Adipose tissue (tissue), 3 donors: ENCODE data around the gene RSAD1. TPM values are rescaled to one million over a fixed set of nuclear protein-coding genes. Genes with fewer than 3 reads are reported as not detected.

Experiments
- H3K27ac ChIP-seq: one replicate; pipeline ENCODE4 v1.5.1; 2013; ENCODE audit warnings: low read depth, low read length
- WGBS, 3 donors: extraction: QIAGEN DNeasy Blood & Tissue Kit; methylation state at CpG; one replicate each; pipeline ENCODE4 v1.1.7; 2013; 5-methylcytosine and 5-hydroxymethylcytosine counted together
- polyA plus RNA-seq, 3 donors: library from polyadenylated mRNA; stranded (reverse); fragments of 200-250 nt; gene quantifications; one replicate each; pipeline ENCODE4 v1.2.3, GENCODE V29; 2013
- donor health status: healthy with polysubstance abuse.
- donor health status: Bipolar disorder and iron deficiency.
- donor health status: healthy.

Gene RSAD1
- polyA plus RNA-seq, 3 donors = 21.9 to 27.9 (median 25.9) TPM

DNA sequence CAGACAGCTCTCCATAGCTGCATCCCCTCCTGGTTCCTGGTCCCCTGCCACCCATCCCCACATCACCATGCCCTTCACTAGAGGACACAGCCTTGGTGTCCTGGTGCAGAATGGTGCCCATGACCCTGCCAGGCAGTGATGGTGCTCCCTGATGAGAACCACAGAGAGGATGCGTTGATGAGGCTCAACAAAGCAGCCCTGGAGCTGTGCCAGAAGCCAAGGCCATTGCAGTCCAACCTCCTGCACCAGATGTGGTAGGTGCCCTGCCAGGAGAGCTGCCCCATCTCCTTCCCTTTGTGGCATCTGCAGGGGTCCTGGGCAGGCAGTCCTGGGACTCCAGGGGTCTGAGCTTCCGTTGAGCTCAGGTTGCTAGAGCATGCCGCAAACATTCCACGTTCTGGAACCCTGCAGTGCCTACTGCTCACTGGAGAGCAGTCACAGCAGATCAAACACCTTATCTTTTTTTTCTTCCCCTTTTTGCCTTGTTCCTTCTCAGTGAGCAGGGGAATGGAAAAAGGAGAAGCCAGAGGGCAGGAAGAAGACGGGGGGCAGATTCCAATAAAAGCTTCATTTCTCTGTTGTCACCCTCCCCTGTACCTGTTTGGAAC, 48.6 kb downstream of the RSAD1 start:
- WGBS, 3 donors = 48 to 56% (median 51%) methylated on average over 5 of the region's 5 CpGs
- no peak overlapping the region for H3K27ac ChIP-seq

DNA sequence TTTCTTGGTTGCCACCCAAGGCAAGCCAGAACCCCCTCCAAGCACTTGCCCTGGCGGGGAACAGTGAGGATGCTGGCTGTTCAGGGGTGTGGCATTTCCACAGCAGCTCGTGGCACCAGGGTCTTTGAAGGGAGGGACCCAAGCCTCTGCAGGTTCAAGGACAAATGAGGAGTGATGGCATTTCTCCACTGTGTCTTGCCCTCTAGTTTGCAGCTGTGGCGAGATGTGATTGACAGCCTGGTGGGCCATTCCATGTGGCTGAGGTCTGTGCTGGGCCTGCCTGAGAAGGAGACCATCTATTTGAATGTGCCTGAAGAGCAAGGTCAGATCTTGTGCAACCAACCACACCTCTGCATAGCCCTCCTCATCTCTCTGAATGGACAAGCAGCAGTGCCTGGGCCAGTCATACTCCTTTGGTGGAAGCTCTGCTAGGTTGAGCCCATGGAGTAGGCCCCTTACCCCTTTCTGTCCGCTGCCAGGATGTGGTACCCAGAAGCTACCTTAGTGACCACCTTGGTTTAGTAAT, 49.4 kb downstream of the RSAD1 start:
- 48 to 87% (median 76%) methylated on average over 4 of the region's 4 CpGs for WGBS, 3 donors
- no peak overlapping the region for H3K27ac ChIP-seq

DNA sequence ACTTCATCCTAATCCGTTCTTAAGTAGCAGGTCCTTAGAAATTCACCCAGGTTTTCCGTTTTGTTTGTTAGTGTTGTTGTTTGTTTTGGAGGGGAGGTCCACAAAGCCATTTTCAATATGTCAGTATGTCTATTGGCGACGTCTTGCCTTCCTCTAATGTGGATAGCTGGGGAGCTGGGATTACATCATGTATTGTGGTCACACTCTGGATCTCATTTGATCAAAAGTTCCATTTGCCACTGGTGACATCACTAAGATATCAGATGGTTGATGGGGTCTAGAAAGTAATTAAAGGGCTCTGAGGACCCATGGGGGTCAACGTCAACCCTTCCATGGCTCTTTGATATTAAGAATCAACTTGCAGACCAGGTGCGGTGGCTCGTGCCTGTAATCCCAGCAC, 51.2 kb downstream of the RSAD1 start:
- H3K27ac ChIP-seq = no peak overlapping the region
- WGBS, 3 donors = 85 to 93% (median 85%) methylated on average over 7 of the region's 7 CpGs

DNA sequence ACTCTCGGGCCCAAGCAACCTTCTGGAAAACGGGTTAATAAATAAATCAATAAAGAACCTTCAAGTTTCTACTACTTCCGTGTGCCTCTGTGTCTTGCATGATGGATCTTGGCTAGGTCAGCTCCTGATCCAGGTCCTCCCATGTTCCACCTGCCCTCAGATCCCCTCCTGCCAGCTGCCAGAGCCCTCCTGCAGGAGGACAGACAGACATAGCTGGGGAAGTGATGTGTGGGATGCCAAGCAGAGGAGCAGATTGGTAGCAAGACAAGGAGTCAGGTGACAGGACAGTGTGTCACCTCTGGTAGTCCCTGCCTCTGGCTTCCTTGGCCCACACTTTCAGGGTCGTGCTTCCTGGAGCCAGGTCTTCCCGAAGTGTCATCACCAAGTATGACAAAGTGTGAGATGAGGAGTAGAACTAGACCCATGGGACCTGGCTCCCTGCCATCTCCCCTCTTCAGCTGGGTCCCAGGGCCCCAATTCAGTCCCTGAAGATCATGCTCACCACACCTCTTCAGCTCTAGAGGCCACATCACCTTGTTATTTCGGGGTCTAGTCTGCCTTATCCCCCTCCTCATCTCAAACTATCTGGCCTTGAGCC, 52.9 kb downstream of the RSAD1 start:
- no peak overlapping the region for H3K27ac ChIP-seq
- 33 to 55% (median 54%) methylated on average over 6 of the region's 6 CpGs for WGBS, 3 donors

DNA sequence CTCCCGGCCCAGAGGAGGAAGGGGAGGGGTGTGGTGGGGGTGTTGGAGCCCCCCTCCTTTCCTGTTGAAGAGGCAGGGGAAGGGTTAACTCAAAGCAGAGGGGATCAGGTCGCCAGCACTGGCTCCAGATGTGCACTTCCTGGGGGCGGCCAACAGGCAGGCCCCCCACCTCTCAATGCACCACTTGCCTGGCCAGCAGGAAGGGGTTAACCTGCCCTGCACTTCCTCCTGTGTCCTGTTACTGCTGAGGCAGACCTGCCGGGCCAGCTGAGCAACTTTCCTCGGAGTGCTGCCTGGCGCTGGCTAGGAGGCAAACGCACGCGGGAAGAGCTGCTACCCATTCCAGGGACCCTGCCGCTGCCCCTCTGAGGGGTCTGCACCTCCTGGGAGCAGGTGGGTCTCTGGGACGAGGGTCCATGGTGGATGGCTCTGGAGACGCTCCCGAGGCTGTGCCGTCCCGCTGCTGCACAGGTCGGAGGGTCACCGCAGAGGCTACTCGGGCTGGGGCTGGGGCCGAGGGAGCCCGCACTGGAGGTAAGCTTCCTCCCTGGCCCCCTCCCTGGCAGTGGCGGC, 53.9 kb downstream of the RSAD1 start, which contains the start of gene EPN3:
Gene EPN3 (plus strand): TSS at position 284 of the 573 bp plus-strand sequence. CDS start 3,822 bp downstream, outside the sequence.
- H3K27ac ChIP-seq = no peak within 1 kb of the TSS
- 1 to 5% (median 3%) methylated on average over 19 to 21 of the region's 21 CpGs for WGBS, 3 donors

DNA sequence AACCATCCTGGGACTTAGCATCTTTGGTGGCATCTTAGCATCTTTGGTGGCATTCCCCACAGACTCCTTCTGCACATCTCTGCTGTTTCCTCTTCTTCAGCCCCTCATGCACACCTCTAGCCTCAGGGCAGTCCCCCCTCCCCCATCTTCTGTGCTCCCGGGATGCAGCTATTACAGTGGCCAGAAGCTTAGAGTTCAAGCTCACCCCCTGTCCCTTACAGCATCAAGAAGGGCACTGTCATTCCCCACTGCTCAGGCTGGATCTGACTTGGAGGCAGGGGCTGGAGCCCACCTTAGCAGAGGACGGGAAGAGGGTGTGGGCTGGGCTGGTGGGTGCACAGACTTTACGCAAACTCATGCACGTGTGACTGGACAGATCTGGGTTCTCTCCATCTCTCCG, 54.5 kb downstream of the RSAD1 start:
- WGBS, 3 donors = 4 to 17% (median 16%) methylated on average over 5 of the region's 5 CpGs
- no peak overlapping the region for H3K27ac ChIP-seq

DNA sequence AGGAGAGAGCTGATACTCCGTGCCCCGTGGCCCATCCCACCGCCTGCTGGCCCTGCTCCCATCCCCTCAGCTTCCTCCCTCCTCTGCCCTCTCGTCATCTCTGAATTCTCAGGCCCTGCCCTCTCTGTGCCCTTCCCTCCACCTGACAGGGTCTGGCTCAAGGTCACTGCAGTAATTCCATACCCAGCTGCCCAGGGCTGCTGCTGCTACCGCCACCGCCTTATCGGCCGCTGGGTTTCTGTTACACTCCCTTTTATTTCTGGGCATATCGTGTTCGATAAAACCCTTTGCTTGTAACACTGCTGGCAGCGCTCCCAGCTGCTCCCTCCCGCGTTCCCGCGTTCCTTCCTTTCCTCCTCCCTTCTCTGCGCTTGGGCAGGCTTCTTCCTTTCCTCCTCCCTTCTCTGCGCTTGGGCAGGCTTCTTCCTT, 55.1 kb downstream of the RSAD1 start:
- 1 to 3% (median 1%) methylated on average over 13 to 17 of the region's 17 CpGs for WGBS, 3 donors
- no peak overlapping the region for H3K27ac ChIP-seq

DNA sequence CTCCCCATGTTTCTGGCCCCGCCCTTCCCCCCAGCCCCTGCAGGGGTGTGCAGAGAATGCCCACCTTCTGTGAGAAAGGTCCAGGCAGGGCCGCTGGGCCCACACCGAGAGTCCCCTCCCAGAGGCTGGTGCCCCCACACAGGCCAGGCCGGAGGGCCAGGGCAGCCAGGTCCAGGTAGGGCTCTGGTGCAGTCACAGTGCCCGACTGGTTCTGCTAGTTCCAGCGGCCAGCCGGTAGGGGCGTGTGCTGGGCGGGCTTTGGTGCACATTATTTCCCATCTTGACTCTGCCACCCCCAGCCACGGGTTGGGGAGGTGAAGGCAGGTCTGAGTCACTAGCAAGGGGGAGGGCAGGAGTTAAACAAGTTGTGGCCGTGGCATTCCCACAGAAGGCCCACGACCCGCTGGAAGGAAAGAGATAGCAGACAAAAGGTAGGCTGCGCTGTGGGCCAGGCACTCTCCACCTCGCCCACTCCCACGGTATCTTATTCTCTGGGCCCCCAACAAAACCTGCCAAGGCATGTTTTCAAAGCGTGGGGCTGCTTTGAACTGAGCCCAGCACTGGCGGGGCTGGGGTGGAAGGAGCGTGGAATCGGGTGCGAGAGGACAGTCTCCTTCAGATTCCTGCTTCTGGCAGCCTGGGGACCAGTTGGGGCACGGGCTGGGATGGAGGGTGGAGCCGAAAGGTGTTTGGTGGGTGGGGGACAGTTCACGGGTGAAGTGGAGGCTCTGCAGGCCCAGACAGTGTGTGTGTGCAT, 55.7 kb downstream of the RSAD1 start:
- 22 to 62% (median 56%) methylated on average over 24 of the region's 24 CpGs for WGBS, 3 donors
- H3K27ac ChIP-seq = no peak overlapping the region

DNA sequence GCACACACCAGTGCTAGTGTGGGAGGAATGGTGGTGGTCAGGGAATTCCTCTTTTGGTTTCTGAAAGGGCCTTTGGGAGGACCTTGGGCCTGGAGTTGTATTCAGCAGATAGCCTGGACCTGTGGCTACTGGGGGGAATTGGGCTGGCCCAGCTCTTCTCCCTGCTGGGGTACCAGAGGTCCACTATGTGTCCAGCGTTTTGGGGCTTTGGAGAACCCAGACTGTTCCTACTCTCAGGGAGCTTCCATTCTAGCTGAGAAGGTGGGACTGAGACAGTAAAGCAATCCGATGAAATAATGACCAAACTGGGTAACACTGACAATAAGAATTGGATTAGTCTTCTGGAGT, 56.3 kb downstream of the RSAD1 start:
- 75 to 87% (median 84%) methylated on average over 2 of the region's 2 CpGs for WGBS, 3 donors
- no peak overlapping the region for H3K27ac ChIP-seq

DNA sequence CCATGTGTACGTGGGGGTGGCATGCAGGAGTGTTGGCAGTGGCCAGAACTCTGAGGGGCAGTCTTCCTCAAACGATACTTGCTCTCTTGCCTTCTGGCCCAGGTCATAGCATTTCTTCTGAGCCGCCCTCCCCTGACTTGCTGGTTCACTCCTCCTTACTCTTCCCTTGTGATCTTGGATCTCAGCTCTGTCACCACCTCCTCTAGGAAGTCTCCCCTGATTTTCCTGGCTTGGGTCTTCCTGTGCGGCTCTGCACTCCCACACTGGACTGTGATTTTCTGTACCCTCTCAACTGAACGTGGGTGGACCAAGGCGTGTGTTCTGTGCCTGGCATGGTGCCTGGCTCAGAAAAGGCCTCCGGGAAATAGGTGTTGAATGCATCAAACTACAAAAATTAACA, 56.7 kb downstream of the RSAD1 start:
- 56 to 83% (median 75%) methylated on average over 7 of the region's 7 CpGs for WGBS, 3 donors
- H3K27ac ChIP-seq = no peak overlapping the region

Other genes starting within 250 kb of the RSAD1 start
- 1 to 10 TPM in 1 of 3 donors, under 1 TPM in 1, not detected in 1; 0.59 to 1.4 TPM for gene TMEM92, start 204.4 kb upstream of the RSAD1 start, polyA plus RNA-seq
- 10 to 100 TPM in 1 of 3 donors, 1 to 10 TPM in 2; 7.9 to 11.6 (median 9.0) TPM for gene XYLT2, start 132.7 kb upstream of the RSAD1 start, polyA plus RNA-seq
- gene MRPL27, start 105.7 kb upstream of the RSAD1 start, polyA plus RNA-seq = 100 to 1,000 TPM in 1 of 3 donors, 10 to 100 TPM in 2; 68.8 to 105 (median 99.8) TPM
- under 1 TPM; 0.16 to 0.25 (median 0.22) TPM for gene EME1, start 105.6 kb upstream of the RSAD1 start, polyA plus RNA-seq
- 10 to 100 TPM; 57.1 to 74.7 (median 63.1) TPM for gene LRRC59, start 81.3 kb upstream of the RSAD1 start, polyA plus RNA-seq
- gene ACSF2, start 52.6 kb upstream of the RSAD1 start, polyA plus RNA-seq = 100 to 1,000 TPM in 1 of 3 donors, 10 to 100 TPM in 2; 15.6 to 103 (median 46.8) TPM
- 1 to 10 TPM in 1 of 3 donors, under 1 TPM in 1, not detected in 1; 0.54 to 5.6 TPM for gene CHAD, start 10.0 kb upstream of the RSAD1 start, polyA plus RNA-seq
- under 1 TPM; 0.09 to 0.34 (median 0.18) TPM for gene MYCBPAP, start 29.6 kb downstream of the RSAD1 start, polyA plus RNA-seq
- gene EPN3, start 53.9 kb downstream of the RSAD1 start, polyA plus RNA-seq = 1 to 10 TPM in 2 of 3 donors, under 1 TPM in 1; 0.67 to 6.9 (median 4.0) TPM
- 10 to 100 TPM; 15.8 to 32.7 (median 21.8) TPM for gene SPATA20, start 68.3 kb downstream of the RSAD1 start, polyA plus RNA-seq
- 1 to 10 TPM in 1 of 3 donors, under 1 TPM in 2; 0.07 to 2.9 (median 0.64) TPM for gene CACNA1G, start 81.9 kb downstream of the RSAD1 start, polyA plus RNA-seq
- 10 to 100 TPM in 1 of 3 donors, 1 to 10 TPM in 2; 3.0 to 25.1 (median 8.1) TPM for gene ABCC3, start 156.0 kb downstream of the RSAD1 start, polyA plus RNA-seq
- gene ANKRD40, start 229.1 kb downstream of the RSAD1 start, polyA plus RNA-seq = 10 to 100 TPM in 2 of 3 donors, 1 to 10 TPM in 1; 8.2 to 37.9 (median 35.7) TPM
- gene LUC7L3, start 240.7 kb downstream of the RSAD1 start, polyA plus RNA-seq = 10 to 100 TPM; 40.0 to 64.0 (median 44.7) TPM